Chondrocyte (in vitro differentiated cells): ENCODE results near the gene ARHGAP19. TPM values are rescaled to one million over a fixed set of nuclear protein-coding genes. Genes with fewer than 3 reads are reported as not detected.
A peak's percentile ranks its signal among the peaks of the same experiment; 100 is the strongest.

Source experiments
- DNase-seq: peaks from one replicate; pipeline ENCODE4 v3.0.0; 2021; ENCODE audit warnings: mixed read lengths, low spot score
- H3K27ac Mint-ChIP-seq: one replicate; pipeline ENCODE4 v1.8.0; 2021; ENCODE audit warnings: mild to moderate bottlenecking, moderate library complexity, mixed read lengths; ENCODE audit not compliant: unreplicated experiment
- H3K27me3 Mint-ChIP-seq: 2 replicates; pipeline ENCODE4 v1.8.0; 2021; ENCODE audit warnings: low read depth, mixed read lengths
- H3K36me3 Mint-ChIP-seq: 2 replicates; pipeline ENCODE4 v1.8.0; 2021; ENCODE audit warnings: low read depth, mixed read lengths
- H3K4me1 Mint-ChIP-seq: 2 replicates; pipeline ENCODE4 v1.8.0; 2021; ENCODE audit warnings: low read depth, mild to moderate bottlenecking, mixed read lengths
- H3K4me3 Mint-ChIP-seq: one replicate; pipeline ENCODE4 v1.8.0; 2021; ENCODE audit warnings: mild to moderate bottlenecking, moderate library complexity, mixed read lengths; ENCODE audit not compliant: unreplicated experiment
- H3K9me3 Mint-ChIP-seq: 2 replicates; pipeline ENCODE4 v1.8.0; 2021; ENCODE audit warnings: low read depth, mixed read lengths
- CTCF ChIP-seq: fragments of 200-600 bp; sonication (generic); IDR thresholded peaks from 2 replicates; pipeline ENCODE4 v1.5.0; 2021; ENCODE audit warnings: antibody characterized with exemption, mild to moderate bottlenecking, moderate library complexity
- total RNA-seq: library from RNA; stranded (reverse); gene quantifications from 3 replicates; pipeline ENCODE4 v1.2.1, GENCODE V29; 2021

Gene ARHGAP19
- total RNA-seq, 1 donor from 2014 or later = 2.6 TPM

GRCh38 chr10:97333601-97334369 lies 41.3 kb upstream of the ARHGAP19 start:
- peaks cover under 1% of the 10 kb centered on the region for H3K36me3 Mint-ChIP-seq
- peaks cover 38% of the 10 kb centered on the region for H3K4me1 Mint-ChIP-seq
- H3K27me3 Mint-ChIP-seq = peaks cover 21% of the 10 kb centered on the region
- H3K4me3 Mint-ChIP-seq = peak overlapping the region; percentile 77
- TF ChIP-seq CTCF = no peak
- no peak for DNase-seq
- peak overlapping the region; percentile 86 for H3K27ac Mint-ChIP-seq
- no peaks in the 10 kb centered on the region for H3K9me3 Mint-ChIP-seq

DNA sequence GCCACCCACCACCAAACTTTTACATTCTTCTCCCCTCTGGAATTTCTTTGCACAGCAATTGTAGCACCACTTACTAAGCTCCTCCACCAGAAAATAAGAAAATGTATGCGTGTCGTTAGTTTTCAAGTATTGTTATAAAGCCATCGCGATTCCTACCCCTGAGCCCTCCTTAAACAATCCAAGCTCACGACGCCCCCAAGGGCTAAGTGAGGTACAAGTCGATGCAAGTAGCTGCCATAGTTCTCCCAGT lies 40.8 kb upstream of the ARHGAP19 start:
- Mint-ChIP-seq H3K36me3 (peaks cover 2% of the 10 kb centered on the region), H3K27ac (peak overlapping the region; percentile 86), H3K4me1 (peaks cover 38% of the 10 kb centered on the region), H3K4me3 (peak overlapping the region; percentile 77), H3K27me3 (peaks cover 19% of the 10 kb centered on the region), H3K9me3 (no peaks in the 10 kb centered on the region)
- DNase-seq = no peak
- peak; percentile 26 for TF ChIP-seq CTCF

DNA sequence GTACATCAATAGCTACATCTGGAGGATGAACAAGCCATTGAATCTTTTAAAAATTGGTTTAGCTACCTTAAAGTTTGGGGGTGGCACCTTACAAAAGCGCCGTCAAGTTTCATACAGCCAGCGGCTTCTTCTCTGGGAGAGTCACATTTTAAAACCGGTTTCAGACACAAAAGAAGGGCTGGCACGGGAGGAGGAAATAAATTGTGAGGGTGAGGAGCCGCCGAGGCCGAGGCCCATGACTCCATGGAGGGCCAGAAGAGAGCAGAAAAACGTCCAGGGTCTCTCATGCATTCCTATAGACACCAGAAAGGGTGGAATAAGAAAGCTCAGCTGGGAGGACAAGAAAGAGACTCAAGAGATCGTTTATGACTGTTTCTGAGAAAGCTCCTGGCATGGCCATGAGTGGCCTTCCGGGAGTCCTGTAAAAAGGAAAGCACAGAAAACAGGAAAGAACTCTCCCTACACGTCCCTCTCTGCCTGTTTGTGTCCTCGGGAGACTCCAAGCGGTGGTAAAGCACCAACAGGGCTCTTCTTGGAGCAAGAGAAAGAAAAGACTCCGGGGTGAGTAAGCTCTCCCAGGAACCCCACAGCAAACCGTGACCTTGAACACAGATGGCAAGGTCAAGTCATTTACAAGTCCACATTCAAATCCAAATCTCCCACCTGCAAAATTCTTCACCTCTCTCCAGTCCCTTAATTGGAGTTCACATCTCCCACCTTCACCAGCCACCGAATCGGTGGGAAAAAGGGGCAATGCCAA lies 40.3 kb upstream of the ARHGAP19 start:
- no peak for DNase-seq
- no peaks in the 10 kb centered on the region for H3K9me3 Mint-ChIP-seq
- peak; percentile 70 for TF ChIP-seq CTCF
- peaks cover 2% of the 10 kb centered on the region for H3K36me3 Mint-ChIP-seq
- H3K27ac Mint-ChIP-seq = peak overlapping the region; percentile 86
- H3K27me3 Mint-ChIP-seq = peaks cover 16% of the 10 kb centered on the region
- peaks cover 38% of the 10 kb centered on the region for H3K4me1 Mint-ChIP-seq
- H3K4me3 Mint-ChIP-seq = peak overlapping the region; percentile 77

DNA sequence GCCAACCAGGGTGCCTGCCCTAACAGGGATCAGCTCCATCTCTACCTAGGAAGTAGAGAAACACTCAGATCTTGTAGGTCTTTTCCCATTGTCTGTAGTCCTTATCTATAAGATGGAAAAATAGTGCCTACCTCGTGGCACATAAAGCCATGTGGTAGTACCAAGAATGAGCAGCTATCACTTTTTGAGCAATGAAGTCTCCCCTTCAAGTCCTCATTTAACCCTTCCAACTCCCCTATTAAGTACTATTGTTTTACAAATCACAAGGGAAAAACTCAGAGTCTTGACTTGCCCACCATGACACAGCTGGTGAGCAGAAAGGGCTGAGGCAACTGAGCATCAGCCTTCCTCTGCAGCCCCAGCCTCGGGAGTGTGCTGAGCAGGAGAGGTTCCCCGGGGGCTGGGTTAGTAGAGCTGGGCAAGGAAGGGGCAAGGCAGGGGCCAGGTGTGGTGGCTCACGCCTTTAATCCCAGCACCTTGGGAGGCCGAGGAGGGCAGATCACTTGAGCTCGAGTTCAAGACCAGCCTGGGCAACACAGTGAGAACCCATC lies 38.8 kb upstream of the ARHGAP19 start:
- H3K27ac Mint-ChIP-seq = no peak overlapping the region
- no peak overlapping the region for H3K4me3 Mint-ChIP-seq
- peaks cover 29% of the 10 kb centered on the region for H3K4me1 Mint-ChIP-seq
- DNase-seq = no peak
- peaks cover 2% of the 10 kb centered on the region for H3K36me3 Mint-ChIP-seq
- TF ChIP-seq CTCF = no peak
- peaks cover 4% of the 10 kb centered on the region for H3K27me3 Mint-ChIP-seq
- no peaks in the 10 kb centered on the region for H3K9me3 Mint-ChIP-seq

- no peak for DNase-seq
- Mint-ChIP-seq H3K4me1 (peaks cover 26% of the 10 kb centered on the region), H3K27ac (no peak overlapping the region), H3K36me3 (peaks cover 2% of the 10 kb centered on the region), H3K9me3 (no peaks in the 10 kb centered on the region), H3K4me3 (no peak overlapping the region), H3K27me3 (no peaks in the 10 kb centered on the region)
- no peak for TF ChIP-seq CTCF
Measured at GRCh38 chr10:97329766-97330165, 37.3 kb upstream of the ARHGAP19 start.
